Activated T-helper 17 cell treated with anti-CD3 and anti-CD28 coated beads, Interleukin-2, amount 50 U/mL, for 72 hours (primary cell): ENCODE measurements around the gene ENAH. TPM values are rescaled to one million over a fixed set of nuclear protein-coding genes. Genes with fewer than 3 reads are reported as not detected.
"Not testable (repeated sequence)": the region's sequence is repeated elsewhere in the genome, so short reads cannot be mapped to it uniquely, and the experiment has no call there.

Source experiments
- ATAC-seq: fragments of 150-1000 bp; cut with Tn5 transposase; replicated peaks from 2 replicates; pipeline ENCODE4 v1.10.0; 2021; ENCODE audit warnings: mild to moderate bottlenecking, moderate library complexity
- H3K27ac Mint-ChIP-seq: one replicate; pipeline ENCODE4 v1.8.0; 2022; ENCODE audit warnings: mixed read lengths
- H3K27me3 Mint-ChIP-seq: one replicate; pipeline ENCODE4 v1.8.0; 2022; ENCODE audit warnings: mixed read lengths
- H3K36me3 Mint-ChIP-seq: one replicate; pipeline ENCODE4 v1.8.0; 2022; ENCODE audit warnings: low read depth, mild to moderate bottlenecking, mixed read lengths
- H3K4me1 Mint-ChIP-seq: one replicate; pipeline ENCODE4 v1.8.0; 2022; ENCODE audit warnings: mixed read lengths
- H3K4me3 Mint-ChIP-seq: one replicate; pipeline ENCODE4 v1.8.0; 2022; ENCODE audit warnings: mild to moderate bottlenecking, mixed read lengths
- H3K9me3 Mint-ChIP-seq: one replicate; pipeline ENCODE4 v1.8.0; 2022; ENCODE audit warnings: mixed read lengths
- total RNA-seq, 2 donors: library from RNA; stranded (reverse); gene quantifications; one replicate each; pipeline ENCODE4 v1.2.3, GENCODE V29; 2022

The ENAH gene
- total RNA-seq, result under 1 TPM in 1 of 2 donors, not detected in 1; 0.08 TPM

DNA sequence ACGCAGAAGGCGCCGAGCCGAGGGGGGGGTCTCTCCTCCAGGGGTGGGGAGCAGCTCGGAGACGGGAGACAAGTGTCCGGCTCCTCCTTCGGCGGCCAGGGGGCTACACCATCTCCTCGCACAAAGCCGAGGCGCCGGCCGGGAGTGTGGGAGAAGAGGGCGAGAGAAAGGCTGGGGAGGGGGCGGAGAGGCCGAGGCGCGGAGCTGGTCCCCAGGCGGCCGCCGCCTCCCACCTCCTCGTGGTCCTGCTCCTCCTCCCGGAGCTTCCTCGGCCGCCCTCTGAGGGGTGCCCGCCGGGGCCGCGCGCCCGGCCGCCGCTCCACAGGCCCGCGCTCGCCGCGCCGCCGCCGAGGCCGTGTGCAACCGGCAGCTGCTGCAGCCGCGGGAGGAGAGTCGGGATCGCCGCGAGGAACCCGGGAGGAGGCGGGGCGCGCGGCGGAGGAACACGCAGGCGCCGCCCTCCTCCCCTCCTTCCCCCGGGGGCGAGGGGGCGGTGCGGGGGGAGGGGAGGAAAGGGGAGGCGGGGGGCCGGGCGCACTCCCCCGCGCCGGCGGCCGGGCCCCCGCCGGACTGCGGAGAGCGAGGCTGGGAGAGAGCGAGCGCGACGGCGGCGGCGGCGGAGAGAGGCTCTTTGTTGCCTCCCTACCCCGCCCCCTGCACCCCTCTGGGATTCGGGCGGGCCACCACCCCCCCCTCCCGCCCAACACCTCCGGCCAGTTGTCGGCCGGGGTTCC is at the start of gene ENAH:
ENAH (minus strand) TSS at position 395 of the 734 bp plus-strand sequence. CDS start 433 bp downstream, outside the sequence.
- Mint-ChIP-seq H3K27ac (no peak within 1 kb of the TSS), H3K27me3 (peaks cover 21% of the 10 kb centered on the region), H3K4me3 (peak within 1 kb of the TSS; percentile 75), H3K9me3 (no peaks in the 10 kb centered on the region), H3K4me1 (peaks cover 7% of the 10 kb centered on the region), H3K36me3 (peaks cover 5% of the 10 kb centered on the region)
- ATAC-seq, result peak; percentile 73

DNA sequence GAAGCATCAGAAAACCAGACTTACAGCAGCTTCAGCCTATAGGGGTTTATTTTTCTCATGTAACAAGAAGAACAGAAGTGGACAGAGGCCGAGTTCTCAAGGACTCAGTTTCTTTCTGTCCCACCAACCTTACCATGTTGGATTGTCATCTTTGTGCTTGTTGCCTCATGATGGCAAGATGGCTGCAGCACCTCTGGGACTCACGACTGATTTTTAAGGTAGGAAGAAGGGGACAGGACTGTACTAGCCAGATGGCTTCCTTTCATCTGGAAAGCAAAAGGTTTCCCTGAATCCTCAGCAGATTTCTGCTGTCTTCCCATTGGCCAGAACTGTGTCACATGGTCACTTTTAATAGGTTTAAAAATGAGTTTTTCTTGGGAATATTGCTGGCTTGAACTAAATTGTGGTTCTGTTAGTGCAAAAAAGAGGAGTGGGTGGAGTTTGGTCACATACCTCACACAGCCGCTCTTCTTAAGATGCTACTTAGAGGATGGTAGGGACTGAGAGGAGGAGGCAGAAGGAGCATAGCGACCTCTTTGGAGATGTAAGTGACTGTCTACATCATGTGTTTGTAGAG is 48.1 kb upstream of the ENAH start:
- ATAC-seq, result no peak
- H3K36me3 Mint-ChIP-seq, result no peaks in the 10 kb centered on the region
- H3K4me1 Mint-ChIP-seq, result no peaks in the 10 kb centered on the region
- no peak overlapping the region for H3K4me3 Mint-ChIP-seq
- H3K27ac Mint-ChIP-seq, result no peak overlapping the region
- H3K9me3 Mint-ChIP-seq, result no peaks in the 10 kb centered on the region
- peaks cover 3% of the 10 kb centered on the region for H3K27me3 Mint-ChIP-seq

DNA sequence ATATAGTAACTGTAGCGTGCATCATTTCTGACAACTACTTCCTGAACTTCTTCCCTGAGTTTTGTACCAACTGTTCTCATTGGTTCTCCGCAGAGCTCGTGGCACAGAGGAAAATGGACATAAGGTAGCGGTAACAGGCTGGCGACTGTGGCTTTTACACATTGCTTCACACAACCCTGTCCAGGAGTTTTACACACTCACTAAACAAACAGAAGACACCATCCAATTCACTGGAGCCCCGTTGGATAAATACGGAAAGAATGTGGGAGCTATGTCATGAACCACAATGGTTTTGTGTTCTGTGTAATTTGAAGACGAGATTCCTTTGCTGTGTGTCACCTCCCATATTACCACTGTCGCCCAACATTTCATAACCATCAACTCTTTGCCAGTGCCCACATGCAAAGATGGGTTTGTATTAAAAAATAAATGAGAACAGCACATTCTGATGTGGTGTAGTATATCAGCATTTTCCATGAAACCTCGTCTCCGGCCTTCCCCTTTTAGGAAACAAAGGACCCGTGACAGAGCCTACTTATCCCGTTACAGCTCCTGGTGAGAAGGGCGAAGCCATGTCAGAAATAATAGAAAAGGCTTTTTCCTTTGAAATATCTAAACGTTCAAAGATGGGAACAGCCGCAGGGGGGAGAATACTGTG is 47.4 kb upstream of the ENAH start:
- peaks cover under 1% of the 10 kb centered on the region for H3K27me3 Mint-ChIP-seq
- ATAC-seq, result no peak
- no peaks in the 10 kb centered on the region for H3K36me3 Mint-ChIP-seq
- H3K9me3 Mint-ChIP-seq, result no peaks in the 10 kb centered on the region
- no peak overlapping the region for H3K4me3 Mint-ChIP-seq
- H3K27ac Mint-ChIP-seq, result no peak overlapping the region
- H3K4me1 Mint-ChIP-seq, result no peaks in the 10 kb centered on the region

DNA sequence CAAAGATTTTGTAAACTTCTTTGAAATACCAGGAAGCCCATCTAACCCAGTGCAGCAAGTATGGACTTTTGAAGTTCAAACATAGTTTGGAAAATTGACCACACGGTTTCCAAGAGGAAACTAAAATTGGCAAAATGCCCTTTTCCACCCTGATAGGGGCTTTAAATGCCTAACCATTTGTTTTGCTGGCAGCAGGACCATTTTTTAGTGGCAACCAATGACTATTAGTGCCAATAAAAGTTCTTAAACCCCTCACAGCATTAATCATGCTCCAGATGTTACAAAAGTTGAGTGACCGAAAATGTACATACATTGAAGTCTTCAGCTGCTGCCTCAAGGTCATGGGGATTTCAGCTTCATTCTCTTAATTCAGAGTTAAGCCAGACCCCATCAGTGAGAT is 46.4 kb upstream of the ENAH start:
- H3K27me3 Mint-ChIP-seq, result no peaks in the 10 kb centered on the region
- no peaks in the 10 kb centered on the region for H3K4me1 Mint-ChIP-seq
- H3K9me3 Mint-ChIP-seq, result no peaks in the 10 kb centered on the region
- no peak overlapping the region for H3K27ac Mint-ChIP-seq
- H3K4me3 Mint-ChIP-seq, result no peak overlapping the region
- H3K36me3 Mint-ChIP-seq, result no peaks in the 10 kb centered on the region
- ATAC-seq, result no peak

DNA sequence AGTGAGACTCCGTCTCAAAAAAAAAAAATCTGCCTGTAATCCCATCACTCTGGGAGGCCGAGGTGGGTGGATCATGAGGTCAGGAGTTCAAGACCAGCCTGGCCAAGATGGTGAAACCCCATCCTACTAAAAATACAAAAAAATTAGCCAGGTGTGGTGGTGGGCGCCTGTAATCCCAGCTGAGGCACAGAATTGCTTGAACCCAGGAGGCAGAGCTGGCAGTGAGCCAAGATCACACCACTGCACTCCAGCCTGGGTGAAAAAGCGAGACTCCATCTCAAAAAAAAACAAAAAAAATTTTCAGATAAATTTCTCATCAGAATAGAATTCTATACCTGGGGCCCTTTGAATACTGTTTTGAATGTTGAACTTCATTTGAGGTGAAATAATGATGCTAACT is 45.3 kb upstream of the ENAH start:
- H3K36me3 Mint-ChIP-seq, H3K27ac Mint-ChIP-seq, H3K4me1 Mint-ChIP-seq, ATAC-seq, H3K9me3 Mint-ChIP-seq, H3K4me3 Mint-ChIP-seq, H3K27me3 Mint-ChIP-seq: not testable (repeated sequence)

DNA sequence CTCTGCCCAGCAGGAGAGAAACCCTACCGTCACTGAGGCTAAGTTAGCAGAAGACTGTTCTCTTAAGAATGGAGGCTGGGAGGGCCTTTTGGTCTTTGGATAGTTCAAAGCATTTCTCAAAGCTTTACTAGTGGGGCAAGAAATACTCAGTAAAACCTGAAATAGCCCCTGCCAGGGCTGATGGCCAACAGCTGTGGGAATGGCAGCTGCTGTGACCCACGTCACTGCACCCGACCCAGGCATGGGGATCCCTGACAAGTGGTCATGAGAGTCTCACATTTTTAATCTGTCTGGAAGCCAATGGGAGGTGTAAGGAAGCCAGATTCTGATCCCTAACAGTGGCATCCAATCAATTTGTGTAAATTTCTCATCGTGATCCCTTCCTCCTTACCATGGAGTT is 44.5 kb upstream of the ENAH start:
- ATAC-seq, result no peak
- Mint-ChIP-seq H3K27me3 (no peaks in the 10 kb centered on the region), H3K27ac (no peak overlapping the region), H3K4me3 (no peak overlapping the region), H3K4me1 (no peaks in the 10 kb centered on the region), H3K9me3 (no peaks in the 10 kb centered on the region), H3K36me3 (no peaks in the 10 kb centered on the region)

DNA sequence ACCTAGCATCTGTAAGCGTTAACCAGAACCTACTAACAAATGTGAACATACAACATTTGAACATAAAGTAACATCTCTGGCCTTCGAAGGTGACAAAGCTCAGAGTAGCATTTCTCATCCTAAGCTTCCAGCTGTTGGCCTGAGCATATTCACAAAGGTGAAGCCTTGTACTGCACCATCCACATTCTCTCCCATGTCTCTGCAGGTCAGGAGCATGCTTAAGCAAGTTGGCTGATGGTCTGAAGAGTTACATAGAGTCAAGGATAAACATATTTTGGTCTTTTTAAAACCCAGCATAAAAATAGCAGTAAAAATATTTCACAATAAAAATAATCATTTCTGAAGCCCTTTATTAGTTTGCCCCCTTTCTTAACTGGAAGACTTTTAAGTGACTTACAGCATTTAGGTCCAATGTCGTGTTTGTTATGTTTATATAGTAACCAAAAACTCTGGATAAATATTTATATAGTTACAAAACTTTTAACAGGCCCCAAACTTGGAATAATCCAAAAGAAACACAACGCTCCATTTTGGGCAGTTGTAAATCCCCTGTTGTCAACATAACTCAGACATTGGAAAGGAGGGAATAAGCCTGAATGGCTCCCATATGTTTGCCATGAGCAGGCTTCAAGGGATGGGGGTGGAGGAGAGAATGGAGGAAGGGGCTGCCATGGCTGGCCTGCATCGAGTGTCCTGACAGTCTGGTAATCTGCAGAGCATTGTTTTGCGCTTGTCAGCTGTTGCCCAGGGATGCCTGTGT is 42.8 kb upstream of the ENAH start:
- H3K27ac Mint-ChIP-seq, result no peak overlapping the region
- H3K36me3 Mint-ChIP-seq, result no peaks in the 10 kb centered on the region
- H3K9me3 Mint-ChIP-seq, result no peaks in the 10 kb centered on the region
- no peak for ATAC-seq
- H3K27me3 Mint-ChIP-seq, result peaks cover under 1% of the 10 kb centered on the region
- H3K4me1 Mint-ChIP-seq, result no peaks in the 10 kb centered on the region
- no peak overlapping the region for H3K4me3 Mint-ChIP-seq

DNA sequence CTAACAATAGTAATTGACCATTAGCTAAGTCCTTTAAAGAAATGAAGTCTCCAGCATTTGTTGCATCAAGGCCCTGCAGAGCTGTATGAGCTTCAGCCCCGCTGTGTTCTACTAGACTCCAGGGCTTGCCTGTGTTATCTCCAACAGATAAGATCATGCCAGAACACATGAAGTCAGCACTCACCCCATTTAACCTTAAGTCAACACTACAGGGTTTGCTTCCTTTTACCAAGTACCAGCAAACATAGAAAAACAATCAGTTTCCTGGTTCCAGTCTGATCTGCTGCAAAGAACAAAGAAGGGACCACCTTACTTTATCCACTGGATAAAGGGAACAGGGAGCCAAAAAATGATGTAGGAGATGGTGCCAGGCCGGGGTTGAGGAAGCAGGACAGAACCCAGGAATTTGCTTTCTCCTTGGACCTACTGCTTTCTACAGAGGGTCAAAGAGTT is 41.3 kb upstream of the ENAH start:
- no peaks in the 10 kb centered on the region for H3K4me1 Mint-ChIP-seq
- H3K27me3 Mint-ChIP-seq, result peaks cover 9% of the 10 kb centered on the region
- no peak overlapping the region for H3K4me3 Mint-ChIP-seq
- no peaks in the 10 kb centered on the region for H3K36me3 Mint-ChIP-seq
- no peak for ATAC-seq
- no peaks in the 10 kb centered on the region for H3K9me3 Mint-ChIP-seq
- no peak overlapping the region for H3K27ac Mint-ChIP-seq

DNA sequence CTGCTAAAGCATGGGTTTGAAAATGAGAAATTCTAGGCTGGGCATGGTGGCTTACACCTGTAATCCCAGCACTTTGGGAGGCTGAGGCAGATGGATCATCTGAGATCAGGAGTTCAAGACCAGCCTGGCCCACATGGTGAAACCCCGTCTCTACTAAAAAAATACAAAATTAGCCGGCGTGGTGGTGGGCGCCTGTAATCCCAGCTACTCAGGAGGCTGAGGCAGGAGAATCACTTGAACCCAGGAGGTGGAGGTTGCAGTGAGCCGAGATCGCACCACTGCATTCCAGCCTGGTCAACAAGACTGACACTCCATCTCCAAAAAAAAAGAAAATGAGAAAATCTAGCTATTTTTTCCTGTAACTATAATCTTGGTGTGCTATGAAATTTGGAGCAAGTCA is 40.8 kb upstream of the ENAH start:
- H3K9me3 Mint-ChIP-seq, H3K36me3 Mint-ChIP-seq, ATAC-seq, H3K27ac Mint-ChIP-seq, H3K4me1 Mint-ChIP-seq, H3K27me3 Mint-ChIP-seq, H3K4me3 Mint-ChIP-seq: not testable (repeated sequence)

DNA sequence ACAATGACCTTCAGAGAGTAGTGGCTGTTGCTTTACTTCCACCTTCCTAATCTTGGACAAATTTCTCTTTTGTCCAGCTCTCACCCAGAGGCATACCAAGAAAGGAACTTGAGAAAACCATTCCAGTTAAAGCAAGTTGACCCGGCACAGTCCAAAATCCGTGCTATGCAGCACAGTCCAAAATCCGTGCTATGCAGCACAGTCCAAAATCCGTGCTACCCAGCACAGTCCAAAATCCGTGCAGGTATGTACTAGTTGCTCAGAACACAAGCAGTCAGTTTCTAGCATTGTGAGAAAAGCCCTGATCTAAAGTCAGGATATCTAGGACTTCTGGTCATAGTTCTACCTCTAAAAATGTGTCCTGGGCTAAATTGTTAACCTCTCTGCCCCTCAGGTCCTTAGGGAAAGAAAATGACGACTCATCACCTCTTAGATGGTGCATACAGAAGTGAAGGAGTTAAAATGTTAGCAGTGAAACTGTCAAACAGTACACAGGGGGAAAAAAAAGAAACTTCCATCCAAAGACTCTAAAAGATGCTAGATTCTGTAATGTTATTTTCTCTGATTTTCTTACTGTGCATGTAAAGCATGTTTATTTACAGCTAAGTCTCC is 40.3 kb upstream of the ENAH start:
- H3K27me3 Mint-ChIP-seq, result peaks cover 9% of the 10 kb centered on the region
- H3K9me3 Mint-ChIP-seq, result no peaks in the 10 kb centered on the region
- no peak overlapping the region for H3K4me3 Mint-ChIP-seq
- ATAC-seq, result no peak
- H3K4me1 Mint-ChIP-seq, result no peaks in the 10 kb centered on the region
- H3K27ac Mint-ChIP-seq, result no peak overlapping the region
- H3K36me3 Mint-ChIP-seq, result no peaks in the 10 kb centered on the region

DNA sequence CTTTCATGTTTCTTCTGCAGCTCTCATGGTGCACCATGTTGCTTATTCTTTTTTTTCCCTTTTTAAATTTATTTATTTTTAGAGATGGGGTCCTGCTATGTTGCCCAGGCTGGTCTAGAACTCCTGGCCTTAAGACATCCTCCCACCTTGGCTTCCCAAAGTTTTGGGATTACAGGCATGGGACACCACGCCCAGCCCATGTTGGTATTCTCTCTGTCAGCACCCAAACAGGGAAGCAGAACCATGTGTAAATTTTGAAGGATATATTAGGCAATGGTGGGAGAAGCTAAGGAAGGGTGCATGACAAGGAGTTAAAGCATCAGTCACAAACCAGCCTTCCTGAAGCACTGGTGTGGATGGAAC is 39.6 kb upstream of the ENAH start:
- no peaks in the 10 kb centered on the region for H3K4me1 Mint-ChIP-seq
- no peak overlapping the region for H3K27ac Mint-ChIP-seq
- H3K36me3 Mint-ChIP-seq, result no peaks in the 10 kb centered on the region
- H3K9me3 Mint-ChIP-seq, result no peaks in the 10 kb centered on the region
- ATAC-seq, result no peak
- no peak overlapping the region for H3K4me3 Mint-ChIP-seq
- peaks cover 9% of the 10 kb centered on the region for H3K27me3 Mint-ChIP-seq

DNA sequence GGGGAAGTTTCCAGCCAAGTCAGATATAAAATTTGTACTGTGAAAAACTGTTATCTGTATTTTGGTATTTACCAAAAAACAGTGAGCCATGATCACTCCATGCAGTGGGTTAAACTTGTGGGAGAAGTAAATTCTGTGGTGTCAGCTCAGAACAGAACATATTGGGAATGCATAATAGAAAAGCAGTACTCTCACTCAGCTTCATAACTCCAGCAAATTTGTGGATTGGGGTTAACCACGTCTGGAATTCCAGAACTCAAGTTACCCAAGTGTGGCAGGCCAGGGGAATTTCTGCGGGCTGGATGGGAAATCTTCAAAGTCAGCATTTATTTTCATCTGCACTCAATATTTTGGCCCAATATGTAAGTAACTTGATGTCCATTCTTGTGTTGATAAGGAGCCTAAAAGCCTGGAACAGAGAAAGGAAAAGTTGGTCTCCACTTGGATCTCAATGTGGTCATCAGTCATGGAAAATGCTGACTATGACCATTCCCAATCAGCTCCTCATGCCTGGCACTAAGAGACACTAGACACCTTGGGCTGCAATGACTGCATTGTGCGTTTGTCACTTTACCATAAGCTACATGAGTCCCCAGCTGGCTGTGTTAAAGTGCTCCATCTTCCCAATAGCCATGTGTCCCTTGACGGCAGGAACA is 39.1 kb upstream of the ENAH start:
- H3K27me3 Mint-ChIP-seq, result peaks cover 9% of the 10 kb centered on the region
- H3K9me3 Mint-ChIP-seq, result no peaks in the 10 kb centered on the region
- H3K36me3 Mint-ChIP-seq, result no peaks in the 10 kb centered on the region
- H3K27ac Mint-ChIP-seq, result no peak overlapping the region
- ATAC-seq, result no peak
- no peak overlapping the region for H3K4me3 Mint-ChIP-seq
- H3K4me1 Mint-ChIP-seq, result no peaks in the 10 kb centered on the region

DNA sequence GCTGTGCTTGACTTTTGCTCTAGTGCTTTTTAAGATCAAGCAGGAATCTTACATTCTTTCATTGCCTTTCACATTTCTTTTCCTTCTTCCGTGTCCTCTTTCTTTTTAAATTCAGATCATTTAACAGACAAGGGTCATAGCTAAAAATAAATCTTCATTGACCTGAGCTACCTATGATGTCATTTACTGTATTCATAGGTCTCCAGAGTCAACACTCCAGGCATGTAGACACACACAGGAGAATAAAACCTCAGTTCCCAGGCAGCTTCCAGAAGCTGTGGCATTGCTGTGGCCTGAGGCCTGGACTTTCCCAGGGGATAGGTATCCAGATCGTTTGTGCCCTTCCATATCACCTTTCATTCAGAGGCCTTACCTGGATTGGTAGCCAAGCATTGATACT is 38.5 kb upstream of the ENAH start:
- ATAC-seq, result no peak
- Mint-ChIP-seq H3K27ac (no peak overlapping the region), H3K4me3 (no peak overlapping the region), H3K4me1 (no peaks in the 10 kb centered on the region), H3K9me3 (no peaks in the 10 kb centered on the region), H3K36me3 (no peaks in the 10 kb centered on the region), H3K27me3 (peaks cover 9% of the 10 kb centered on the region)

DNA sequence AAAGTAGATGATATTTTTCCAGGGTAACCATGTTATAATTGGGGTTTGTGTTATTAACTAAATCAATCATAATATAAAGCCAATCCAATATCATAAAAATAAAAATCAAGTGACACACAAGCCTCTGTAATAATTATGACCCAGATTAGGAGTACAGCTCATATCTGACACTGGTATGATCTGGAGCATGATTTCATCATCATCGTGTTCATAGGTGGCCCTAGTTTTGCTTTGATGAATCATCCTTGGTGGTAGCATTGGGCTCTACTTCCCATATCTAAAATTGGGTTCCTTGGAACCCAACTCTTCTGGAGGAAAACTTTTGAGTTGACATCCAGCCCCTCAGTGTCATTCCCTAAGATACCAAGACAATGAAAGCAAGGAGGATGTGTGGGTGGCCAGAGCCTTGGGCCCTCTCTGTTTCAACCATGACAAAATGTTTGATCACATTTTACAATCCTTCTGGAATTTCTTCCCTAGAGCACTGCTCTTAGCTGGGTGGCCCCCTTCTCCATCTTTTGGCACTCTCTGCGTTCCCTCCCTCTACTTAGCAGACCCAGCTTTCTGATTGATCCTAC is 37.0 kb upstream of the ENAH start:
- Mint-ChIP-seq H3K27me3 (peaks cover 9% of the 10 kb centered on the region), H3K4me1 (no peaks in the 10 kb centered on the region), H3K27ac (no peak overlapping the region), H3K4me3 (no peak overlapping the region), H3K9me3 (no peaks in the 10 kb centered on the region), H3K36me3 (no peaks in the 10 kb centered on the region)
- no peak for ATAC-seq
